Tibial artery (tissue), 4 donors: Measurements from ENCODE around the gene GPR50.

Experiments used
- DNase-seq, 2 donors: peaks; one replicate each; pipeline ENCODE4 v3.0.0-alpha.2; 2019
- H3K27ac ChIP-seq, 2 donors: fragments of 200-600 bp; sonication (generic) in 1 of 2; 1 replicate in 1 of 2; 2 replicates in 1 of 2; pipeline ENCODE4 v1.5.1; 2018 to 2019; ENCODE audit warnings: mild to moderate bottlenecking in 1 of 2
- H3K27me3 ChIP-seq, 2 donors: fragments of 200-600 bp; sonication (generic) in 1 of 2; one replicate each; pipeline versions ENCODE4 v1.5.1 to v1.6.0; 2016 to 2019
- H3K36me3 ChIP-seq, 3 donors: fragments of 200-600 bp; sonication (generic) in 2 of 3; one replicate each; pipeline ENCODE4 v1.5.1; 2016 to 2019; ENCODE audit warnings: mild to moderate bottlenecking in 2 of 3
- H3K4me1 ChIP-seq, 4 donors: fragments of 200-600 bp; sonication (generic) in 2 of 4; 1 replicate in 3 of 4; 2 replicates in 1 of 4; pipeline ENCODE4 v1.5.1; 2016 to 2019
- H3K4me3 ChIP-seq, 2 donors: fragments of 200-600 bp; sonication (generic) in 1 of 2; 1 replicate in 1 of 2; 2 replicates in 1 of 2; pipeline ENCODE4 v1.5.1; 2018 to 2019; ENCODE audit warnings: mild to moderate bottlenecking in 2 of 2
- H3K9me3 ChIP-seq, 3 donors: fragments of 200-600 bp; sonication (generic) in 1 of 3; one replicate each; pipeline ENCODE4 v1.5.1; 2016 to 2019
- CTCF ChIP-seq, 2 experiments: fragments of 200-600 bp in 1 of 2; fragments of 450-650 bp in 1 of 2; IDR thresholded peaks; one replicate each; pipeline ENCODE4 v1.5.1; 2017 to 2019; ENCODE audit warnings: antibody characterized with exemption in 2 of 2, mild to moderate bottlenecking in 1 of 2, moderate library complexity in 1 of 2
- intact Hi-C: fragments of 100-400 bp; cut with DNase I; formaldehyde crosslinking; loops from one replicate; pipeline ENCODE4 v1.15.0; 2023; ENCODE audit warnings: low total_unique reads

Gene GPR50

DNA sequence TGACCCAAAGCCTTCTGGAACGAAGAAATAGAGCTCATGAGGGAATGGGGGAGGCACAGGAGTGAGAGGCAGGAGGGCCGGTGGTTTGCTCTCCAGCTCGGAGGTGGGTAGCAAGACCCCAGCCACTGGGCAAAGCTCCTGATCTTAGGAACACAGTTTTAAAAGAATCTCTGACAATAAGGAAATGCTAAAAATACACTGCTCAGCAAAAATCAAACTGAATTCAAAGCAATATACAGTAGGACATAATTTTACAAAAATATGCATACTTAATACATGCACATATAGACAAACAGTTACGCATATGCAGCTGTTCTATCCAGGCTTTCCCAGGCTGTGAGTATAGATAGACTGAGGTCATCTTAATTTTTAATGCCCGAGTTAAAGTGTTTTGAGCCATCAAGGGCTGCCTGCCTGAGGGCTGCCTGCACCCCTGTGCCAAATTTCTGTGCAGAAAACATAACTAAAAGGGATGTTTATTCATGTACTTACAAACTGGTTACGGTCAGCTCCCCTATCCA is 6.9 kb downstream of the GPR50 start:
- TF ChIP-seq CTCF (IDR thresholded peaks at IDR 0.05) = no peak
- no peak overlapping the region for H3K27ac ChIP-seq
- intact Hi-C loops = no loop called here
- H3K9me3 ChIP-seq = no peaks in the 10 kb centered on the region
- DNase-seq = no peak
- H3K4me1 ChIP-seq = peaks cover 0 to 5% (median 0%) of the 10 kb centered on the region in 4 donors
- H3K4me3 ChIP-seq = no peak overlapping the region
- H3K36me3 ChIP-seq = no peaks in the 10 kb centered on the region
- H3K27me3 ChIP-seq = peaks cover 0 to 2% of the 10 kb centered on the region in 2 donors

GRCh38 chrX:151183912-151184565 is 7.7 kb downstream of the GPR50 start:
- DNase-seq = no peak
- Histone ChIP-seq H3K4me1 (no peaks in the 10 kb centered on the region), H3K27me3 (peaks cover 0 to 2% of the 10 kb centered on the region in 2 donors), H3K27ac (no peak overlapping the region), H3K4me3 (no peak overlapping the region), H3K9me3 (no peaks in the 10 kb centered on the region), H3K36me3 (no peaks in the 10 kb centered on the region)
- no peak for TF ChIP-seq CTCF (IDR thresholded peaks at IDR 0.05)
- intact Hi-C loops = no loop called here

DNA sequence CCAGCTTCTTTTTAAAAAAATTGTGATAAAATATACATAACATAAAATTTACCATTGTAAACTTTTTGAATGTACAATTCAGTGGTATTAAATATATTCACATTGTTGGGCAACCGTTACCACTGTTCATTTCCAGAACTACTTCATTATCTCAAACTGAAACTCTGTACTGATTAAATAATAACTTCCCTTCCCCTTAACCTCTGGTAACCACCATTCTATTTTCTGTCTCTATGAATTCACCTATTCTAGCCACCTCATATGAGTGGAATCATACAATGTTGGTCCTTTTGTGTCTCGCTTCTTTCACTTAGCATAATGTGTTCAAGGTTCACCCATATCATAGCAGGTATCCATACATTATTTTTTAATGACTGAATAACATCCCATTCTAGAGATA is 8.3 kb downstream of the GPR50 start:
- no peak for DNase-seq
- no peak overlapping the region for H3K4me3 ChIP-seq
- TF ChIP-seq CTCF (IDR thresholded peaks at IDR 0.05) = no peak
- H3K36me3 ChIP-seq = no peaks in the 10 kb centered on the region
- H3K27ac ChIP-seq = no peak overlapping the region
- intact Hi-C loops = no loop called here
- peaks cover 0 to under 1% of the 10 kb centered on the region in 2 donors for H3K27me3 ChIP-seq
- no peaks in the 10 kb centered on the region for H3K9me3 ChIP-seq
- no peaks in the 10 kb centered on the region for H3K4me1 ChIP-seq

DNA sequence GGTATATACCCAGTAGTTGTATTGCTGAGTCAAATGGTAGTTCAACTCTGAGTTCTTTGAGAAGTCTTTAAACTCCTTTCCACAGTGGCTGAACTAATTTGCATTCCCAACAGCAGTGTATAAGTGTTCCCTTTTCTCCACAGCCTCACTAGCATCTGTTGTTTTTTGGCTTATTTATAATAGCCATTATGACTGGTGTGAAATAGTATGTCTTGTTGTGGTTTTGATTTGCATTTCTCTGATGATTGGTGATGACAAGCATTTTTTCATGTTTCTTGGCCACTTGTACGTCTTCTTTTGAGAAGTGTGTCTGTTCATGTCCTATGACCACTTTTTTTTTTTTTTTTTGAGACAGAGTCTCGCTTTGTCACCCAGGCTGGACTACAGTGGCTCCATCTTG is 30.5 kb downstream of the GPR50 start:
- TF ChIP-seq CTCF (IDR thresholded peaks at IDR 0.05) = no peak

GRCh38 chrX:151225843-151226242 is 49.5 kb downstream of the GPR50 start:
- intact Hi-C loops = no loop called here
- Histone ChIP-seq H3K27me3 (no peaks in the 10 kb centered on the region), H3K27ac (no peak overlapping the region), H3K4me1 (no peaks in the 10 kb centered on the region), H3K9me3 (no peaks in the 10 kb centered on the region), H3K36me3 (no peaks in the 10 kb centered on the region), H3K4me3 (no peak overlapping the region)
- no peak for DNase-seq
- no peak for TF ChIP-seq CTCF (IDR thresholded peaks at IDR 0.05)

More for the DNA sequence above, 30.5 kb downstream of the GPR50 start:
- Histone ChIP-seq H3K9me3 (peaks cover 0 to 4% (median 0%) of the 10 kb centered on the region in 3 donors), H3K36me3 (no peaks in the 10 kb centered on the region), H3K4me3 (no peak overlapping the region), H3K27me3 (no peaks in the 10 kb centered on the region), H3K27ac (no peak overlapping the region), H3K4me1 (no peaks in the 10 kb centered on the region)
- DNase-seq = no peak
- intact Hi-C loops = no loop called here
